Fibroblast of lung (primary cell): ENCODE measurements around the gene UCHL3. TPM values are rescaled to one million over a fixed set of nuclear protein-coding genes. Genes with fewer than 3 reads are reported as not detected.

Source experiments
- DNase-seq, 2 donors: peaks; one replicate each; pipeline versions ENCODE4 v3.0.0 to v3.0.0-alpha.2; 2010; ENCODE audit warnings: low read depth in 2 of 2
- H2AFZ ChIP-seq: 2 replicates; pipeline ENCODE4 v1.5.1; 2012; ENCODE audit warnings: low read length, control low read depth, inconsistent platforms
- H3K27ac ChIP-seq: 2 replicates; pipeline ENCODE4 v1.5.1; 2011; ENCODE audit warnings: low read length, control low read depth; ENCODE audit not compliant: insufficient read depth
- H3K27me3 ChIP-seq: 2 replicates; pipeline ENCODE4 v1.5.1; 2011; ENCODE audit warnings: mild to moderate bottlenecking, low read length; ENCODE audit not compliant: control insufficient read depth, insufficient read depth
- H3K36me3 ChIP-seq: 2 replicates; pipeline ENCODE4 v1.5.1; 2011; ENCODE audit warnings: low read length; ENCODE audit not compliant: control insufficient read depth, insufficient read depth
- H3K4me1 ChIP-seq: 2 replicates; pipeline ENCODE4 v1.5.1; 2011; ENCODE audit warnings: low read length; ENCODE audit not compliant: control insufficient read depth, insufficient read depth; ENCODE audit errors: extremely low read depth
- H3K4me2 ChIP-seq: 2 replicates; pipeline ENCODE4 v1.5.1; 2011; ENCODE audit warnings: low read length, control low read depth; ENCODE audit not compliant: insufficient read depth; ENCODE audit errors: extremely low read depth
- H3K4me3 ChIP-seq, 4 experiments: fragments of 200-600 bp in 1 of 4; sonication (generic) in 1 of 4; replicated peaks in 1 of 4; 2 replicates each; pipeline ENCODE4 v1.5.1; 2011 to 2016; ENCODE audit warnings: low read length in 4 of 4, low read depth in 3 of 4, mild to moderate bottlenecking in 3 of 4, control low read depth in 2 of 4, inconsistent platforms in 1 of 4, mixed read lengths in 1 of 4; ENCODE audit not compliant: insufficient read depth in 1 of 4; ENCODE audit errors: control extremely low read depth in 1 of 4
- H3K79me2 ChIP-seq: 2 replicates; pipeline ENCODE4 v1.5.1; 2012; ENCODE audit warnings: mild to moderate bottlenecking, low read length, inconsistent platforms; ENCODE audit not compliant: control insufficient read depth, insufficient read depth
- H3K9ac ChIP-seq: 2 replicates; pipeline ENCODE4 v1.5.1; 2011; ENCODE audit warnings: mild to moderate bottlenecking, low read length, control low read depth; ENCODE audit not compliant: insufficient read depth
- H3K9me3 ChIP-seq: 2 replicates; pipeline ENCODE4 v1.5.1; 2012; ENCODE audit warnings: low read depth, low read length; ENCODE audit not compliant: control insufficient read depth, insufficient read depth
- H4K20me1 ChIP-seq: 2 replicates; pipeline ENCODE4 v1.5.1; 2011; ENCODE audit warnings: low read length; ENCODE audit not compliant: control insufficient read depth, insufficient read depth; ENCODE audit errors: extremely low read depth
- CTCF ChIP-seq, 2 donors: IDR thresholded peaks in 1 of 2; conservative IDR thresholded peaks in 1 of 2; 1 replicate in 1 of 2; 2 replicates in 1 of 2; pipeline ENCODE4 v1.5.1; 2011 to 2012; ENCODE audit warnings: low read length in 2 of 2, control low read depth in 1 of 2, inconsistent platforms in 1 of 2, low read depth in 1 of 2, mild to moderate bottlenecking in 1 of 2
- EZH2 ChIP-seq: IDR thresholded peaks from 2 replicates; pipeline ENCODE4 v1.5.1; 2012; ENCODE audit warnings: low read length, control low read depth, mild to moderate bottlenecking; ENCODE audit errors: missing control alignments
- polyA plus RNA-seq, 2 donors: library from polyadenylated mRNA; depleted of rRNA in 1 of 2; stranded (reverse) in 1 of 2; unstranded in 1 of 2; fragments of >200 nt; gene quantifications; 2 replicates each; pipeline ENCODE4 v1.2.1, GENCODE V29; 2011 to 2012; ENCODE audit warnings: missing spikeins in 1 of 2
- total RNA-seq: library from RNA; depleted of rRNA; stranded (reverse); fragments of >200 nt; gene quantifications from 2 replicates; pipeline ENCODE4 v1.2.1, GENCODE V29; 2014

UCHL3 gene
- total and polyA plus RNA-seq, 2 donors (not counting 1 experiment from before 2014, with no cell fraction given): 30.9 to 81.9 TPM

DNA sequence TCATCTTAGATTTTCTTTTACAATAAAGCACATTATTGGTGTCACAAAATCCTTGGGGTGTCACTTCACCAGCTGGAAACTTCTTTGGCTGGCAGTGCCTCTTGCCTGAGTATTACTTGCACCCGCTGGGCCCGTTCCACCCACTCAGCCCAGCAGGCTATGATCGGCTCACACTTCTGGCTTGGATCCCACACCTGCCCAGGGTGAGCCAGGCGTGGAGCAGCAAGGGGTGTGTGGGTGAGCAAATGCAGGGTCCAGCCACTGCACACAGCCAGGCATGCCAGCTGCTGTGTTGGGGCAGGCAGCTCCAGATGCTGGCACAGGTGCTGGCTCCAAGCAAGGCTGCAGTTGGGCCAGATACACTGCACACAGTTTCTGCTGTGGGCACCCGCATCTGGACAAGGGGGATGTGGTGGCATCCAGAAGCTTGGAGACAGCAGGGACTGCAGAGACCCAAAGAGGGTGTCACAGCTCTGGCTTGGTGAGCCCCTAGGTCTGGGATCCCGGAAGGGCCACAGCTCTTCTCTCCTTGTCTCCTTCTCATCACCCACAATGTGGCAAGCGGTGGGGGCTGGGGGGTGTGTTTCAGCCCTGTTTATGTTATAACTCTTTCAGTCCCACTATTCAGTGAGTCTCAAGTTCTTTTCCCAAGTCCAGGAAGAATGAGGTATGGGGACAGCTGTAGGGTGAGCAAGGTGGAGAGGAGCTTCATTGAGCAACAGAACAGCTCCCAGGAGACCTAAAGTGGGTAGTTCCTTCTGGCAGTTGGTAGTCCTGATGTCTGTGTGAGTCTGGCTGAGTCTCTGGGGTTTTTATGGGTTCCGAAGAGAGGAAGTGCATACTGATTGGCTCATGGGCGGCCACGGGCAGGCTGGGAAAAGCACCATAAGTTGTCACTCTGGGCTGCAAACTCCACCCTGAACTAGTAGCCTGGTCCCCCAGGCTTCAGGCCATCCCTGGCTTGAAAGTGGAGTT lies 42.3 kb upstream of the UCHL3 start:
- Histone ChIP-seq H3K27ac (no peak overlapping the region), H3K4me3 (no peak overlapping the region)
- TF ChIP-seq EZH2 (no peak), CTCF (conservative IDR thresholded peaks at IDR 0.05 in 1 of 2, IDR thresholded peaks at IDR 0.05 in 1 of 2; ENCODE audit: low read depth in 1 of 2, low read length in 2 of 2) (no peak)

DNA sequence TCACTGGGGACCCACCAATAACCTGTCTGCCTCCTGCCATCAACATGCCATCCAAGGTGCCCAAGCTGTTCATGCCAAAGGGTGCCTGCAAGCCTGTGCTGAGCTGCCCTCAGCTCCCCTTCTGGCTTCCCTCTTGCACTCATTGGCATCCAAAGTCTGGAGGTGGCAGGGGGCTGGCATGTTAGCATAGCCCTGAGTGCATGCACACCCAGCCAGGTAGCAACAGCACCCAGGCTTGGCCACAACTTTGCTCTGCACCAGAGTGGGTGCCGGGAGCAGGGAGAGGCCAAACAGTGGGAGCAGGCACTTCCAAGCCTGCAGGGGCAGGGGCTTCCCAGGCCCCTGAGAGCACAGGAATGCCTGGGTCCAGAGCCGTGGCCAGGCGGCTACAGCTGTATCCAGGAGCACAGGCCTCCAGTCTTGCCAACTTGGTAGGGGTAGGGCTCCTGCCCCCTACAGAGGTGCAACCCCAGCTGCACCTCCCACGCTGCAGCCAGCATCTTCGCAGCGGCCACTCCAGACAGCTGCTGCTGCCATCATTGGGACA lies 41.5 kb upstream of the UCHL3 start:
- Histone ChIP-seq H3K79me2 (no peaks in the 10 kb centered on the region), H3K9me3 (no peaks in the 10 kb centered on the region), H3K9ac (no peak overlapping the region), H3K36me3 (no peaks in the 10 kb centered on the region), H3K4me2 (no peak overlapping the region), H3K27ac (no peak overlapping the region), H3K4me3 (no peak overlapping the region), H3K4me1 (no peaks in the 10 kb centered on the region), H3K27me3 (no peaks in the 10 kb centered on the region), H4K20me1 (no peaks in the 10 kb centered on the region), H2AFZ (no peak overlapping the region)
- no peak for DNase-seq
- TF ChIP-seq EZH2 (no peak), CTCF (conservative IDR thresholded peaks at IDR 0.05 in 1 of 2, IDR thresholded peaks at IDR 0.05 in 1 of 2; ENCODE audit: low read depth in 1 of 2, low read length in 2 of 2) (no peak)

More for the DNA sequence above, 42.3 kb upstream of the UCHL3 start:
- no peak overlapping the region for H3K4me2 ChIP-seq
- no peaks in the 10 kb centered on the region for H3K9me3 ChIP-seq
- H3K9ac ChIP-seq: no peak overlapping the region
- H3K36me3 ChIP-seq: no peaks in the 10 kb centered on the region
- no peaks in the 10 kb centered on the region for H3K27me3 ChIP-seq
- H4K20me1 ChIP-seq: no peaks in the 10 kb centered on the region
- no peaks in the 10 kb centered on the region for H3K79me2 ChIP-seq
- no peak overlapping the region for H2AFZ ChIP-seq
- no peak for DNase-seq
- H3K4me1 ChIP-seq: no peaks in the 10 kb centered on the region

DNA sequence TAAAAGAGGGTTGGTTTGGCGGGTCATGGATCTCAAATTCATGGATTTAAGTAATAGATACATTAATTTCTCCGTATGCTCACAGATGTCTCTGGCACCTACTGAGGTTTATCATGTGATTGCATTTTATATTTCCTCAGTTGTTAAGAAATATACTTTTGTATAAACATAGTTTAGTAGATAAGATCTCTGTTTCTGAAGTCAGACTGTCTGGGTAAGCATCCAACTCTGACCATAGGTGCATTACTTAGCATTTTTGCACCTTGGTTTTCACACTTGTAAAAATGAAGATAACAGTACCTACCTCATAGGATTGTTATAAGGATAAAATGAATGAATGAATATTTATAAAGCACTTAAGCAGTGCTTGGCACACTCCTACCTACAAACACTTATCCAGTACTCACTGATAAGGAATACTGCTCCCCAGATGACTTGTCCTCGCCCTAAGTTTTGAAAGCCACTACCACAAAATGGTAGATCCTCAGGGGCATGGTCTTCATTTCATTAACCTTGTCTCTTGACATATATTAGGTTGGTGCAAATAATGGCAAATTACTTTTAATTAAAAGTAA lies 38.5 kb upstream of the UCHL3 start:
- H3K36me3 ChIP-seq: no peaks in the 10 kb centered on the region
- H3K4me1 ChIP-seq: no peaks in the 10 kb centered on the region
- H3K27ac ChIP-seq: no peak overlapping the region
- H4K20me1 ChIP-seq: no peaks in the 10 kb centered on the region
- no peaks in the 10 kb centered on the region for H3K79me2 ChIP-seq
- TF ChIP-seq CTCF (conservative IDR thresholded peaks at IDR 0.05 in 1 of 2, IDR thresholded peaks at IDR 0.05 in 1 of 2; ENCODE audit: low read depth in 1 of 2, low read length in 2 of 2) (no peak), EZH2 (no peak)
- H2AFZ ChIP-seq: no peak overlapping the region
- no peaks in the 10 kb centered on the region for H3K9me3 ChIP-seq
- no peak for DNase-seq
- no peaks in the 10 kb centered on the region for H3K27me3 ChIP-seq
- H3K4me2 ChIP-seq: no peak overlapping the region
- H3K9ac ChIP-seq: no peak overlapping the region
- H3K4me3 ChIP-seq: no peak overlapping the region
